Endothelial cell of umbilical vein (primary cell): ENCODE data around the gene CRYBG2. TPM values are rescaled to one million over a fixed set of nuclear protein-coding genes. Genes with fewer than 3 reads are reported as not detected.

Experiments used
- BruUV-seq: library from RNA; stranded (reverse); fragments of 400-500 nt; replicated peaks from 2 replicates; lab custom pipeline; 2021; lab: Mats Ljungman, UMichigan
- CTCF ChIA-PET: fragments of 300-600, 350-600 bp; sonication (Branson Sonifier 250); formaldehyde crosslinking; loops from one replicate; lab custom pipeline; 2021; ENCODE audit warnings: antibody characterized with exemption, inconsistent platforms; lab: Charles Lee
- POLR2A ChIA-PET: fragments of 300-600, 350-600 bp; sonication (Branson Sonifier 250); formaldehyde crosslinking; loops from one replicate; lab custom pipeline; 2021; ENCODE audit warnings: antibody characterized with exemption, inconsistent platforms; lab: Charles Lee
- DNase-seq: peaks from one replicate; pipeline ENCODE4 v3.0.0-alpha.2; 2011; ENCODE audit warnings: low read depth, low spot score
- FAIRE-seq: peaks from 2 replicates; lab custom pipeline; 2011; peaks lifted over from hg19 to GRCh38; lab: Jason Lieb, UNC
- H2AFZ ChIP-seq: 2 replicates; pipeline ENCODE4 v1.6.0; 2012; ENCODE audit warnings: low read depth, low read length, control low read depth, inconsistent platforms
- H3K27ac ChIP-seq: 2 replicates; pipeline ENCODE4 v1.5.1; 2011; ENCODE audit warnings: low read depth, mild to moderate bottlenecking, control low read depth, low read length, moderate library complexity; ENCODE audit not compliant: insufficient read depth
- H3K27me3 ChIP-seq, 2 experiments: 2 replicates each; pipeline versions ENCODE4 v1.6.0 to v1.6.1; 2011; ENCODE audit warnings: low read length in 2 of 2, mixed read lengths in 1 of 2; ENCODE audit not compliant: control insufficient read depth in 2 of 2, insufficient read depth in 2 of 2
- H3K36me3 ChIP-seq, 2 experiments: 2 replicates in 1 of 2; 3 replicates in 1 of 2; pipeline ENCODE4 v1.5.1; 2011; ENCODE audit warnings: low read length in 2 of 2, mild to moderate bottlenecking in 1 of 2, moderate library complexity in 1 of 2; ENCODE audit not compliant: control insufficient read depth in 2 of 2, insufficient read depth in 2 of 2; ENCODE audit errors: extremely low read depth in 1 of 2
- H3K4me1 ChIP-seq: 3 replicates; pipeline ENCODE4 v1.5.1; 2011; ENCODE audit warnings: mild to moderate bottlenecking, low read length; ENCODE audit not compliant: control insufficient read depth, insufficient read depth; ENCODE audit errors: extremely low read depth
- H3K4me2 ChIP-seq: 2 replicates; pipeline ENCODE4 v1.6.1; 2011; ENCODE audit warnings: low read length, control low read depth, mixed read lengths; ENCODE audit not compliant: insufficient read depth
- H3K4me3 ChIP-seq, 3 experiments: fragments of 200-600 bp in 1 of 3; sonication (generic), shearing (Covaris generic) in 1 of 3; replicated peaks in 1 of 3; 2 replicates each; pipeline ENCODE4 v1.5.1; 2011 to 2016; ENCODE audit warnings: control low read depth in 3 of 3, low read length in 3 of 3, mild to moderate bottlenecking in 2 of 3, inconsistent platforms in 1 of 3, low read depth in 1 of 3, moderate library complexity in 1 of 3; ENCODE audit not compliant: insufficient read depth in 1 of 3
- H3K79me2 ChIP-seq: 2 replicates; pipeline ENCODE4 v1.6.0; 2012; ENCODE audit warnings: low read length, inconsistent platforms; ENCODE audit not compliant: control insufficient read depth, insufficient read depth
- H3K9ac ChIP-seq: replicated peaks from 2 replicates; pipeline ENCODE3; 2011; ENCODE audit warnings: low read length, control low read depth; ENCODE audit not compliant: insufficient read depth; ENCODE audit errors: extremely low read depth
- H3K9me1 ChIP-seq: replicated peaks from 3 replicates; pipeline ENCODE4 v1.6.0; 2011; ENCODE audit warnings: mild to moderate bottlenecking, low read length; ENCODE audit not compliant: control insufficient read depth, insufficient read depth; ENCODE audit errors: extremely low read depth
- H3K9me3 ChIP-seq: replicated peaks from 2 replicates; pipeline ENCODE4 v1.5.1; 2012; ENCODE audit warnings: low read length, inconsistent platforms; ENCODE audit not compliant: control insufficient read depth, insufficient read depth
- H4K20me1 ChIP-seq: replicated peaks from 2 replicates; pipeline ENCODE3; 2011; ENCODE audit warnings: mild to moderate bottlenecking, low read length; ENCODE audit not compliant: control insufficient read depth, insufficient read depth; ENCODE audit errors: extremely low read depth
- EZH2 ChIP-seq: IDR thresholded peaks from 2 replicates; pipeline ENCODE4 v1.6.1; 2012; ENCODE audit warnings: borderline replicate concordance, low read depth, mild to moderate bottlenecking, moderate library complexity, low read length, inconsistent platforms; ENCODE audit not compliant: severe bottlenecking
- FOS ChIP-seq: IDR thresholded peaks from 2 replicates; pipeline ENCODE4 v1.6.1; 2011; ENCODE audit warnings: mild to moderate bottlenecking, low read length, moderate library complexity, borderline replicate concordance; ENCODE audit not compliant: insufficient read depth
- GATA2 ChIP-seq: IDR thresholded peaks from 2 replicates; pipeline ENCODE4 v1.7.0; 2011; ENCODE audit warnings: low read depth, mild to moderate bottlenecking, moderate library complexity, mixed read lengths, low read length; ENCODE audit not compliant: insufficient read length, insufficient read depth
- JUN ChIP-seq: IDR thresholded peaks from 2 replicates; pipeline ENCODE4 v1.6.1; 2011; ENCODE audit warnings: borderline replicate concordance, low read depth; ENCODE audit not compliant: insufficient read length, insufficient read depth
- MYC ChIP-seq: IDR thresholded peaks from one replicate; pipeline ENCODE4 v1.6.1; 2011; ENCODE audit warnings: mild to moderate bottlenecking, low read depth, low read length
- POLR2A ChIP-seq: IDR thresholded peaks from 2 replicates; pipeline ENCODE4 v1.6.1; 2012; ENCODE audit warnings: low read depth, mild to moderate bottlenecking, control low read depth, low read length
- POLR2AphosphoS5 ChIP-seq: IDR thresholded peaks from 2 replicates; pipeline ENCODE4 v1.6.1; 2012; ENCODE audit warnings: low read depth, mild to moderate bottlenecking, control low read depth, low read length, moderate library complexity; ENCODE audit not compliant: insufficient read depth
- dilution Hi-C: fragments of 300-500 bp; cut with MboI; formaldehyde crosslinking; loops from one replicate; pipeline ENCODE4 v1.15.0; 2019; ENCODE audit warnings: low sequenced_read_pairs; ENCODE audit not compliant: extremely low pct_ligation_motif_present
- intact Hi-C: fragments of 100-400 bp; cut with micrococcal nuclease; formaldehyde crosslinking; loops from one replicate; pipeline ENCODE4 v1.10.0; 2022
- polyA plus RNA-seq, 4 experiments: library from polyadenylated mRNA; depleted of rRNA in 3 of 4; stranded (reverse) in 3 of 4; unstranded in 1 of 4; fragments of >200 nt; gene quantifications; 2 replicates each; pipeline versions ENCODE4 v1.2.1 to v1.2.3, GENCODE V29; 2011 to 2012; ENCODE audit warnings: missing spikeins in 1 of 4
- total RNA-seq: library from RNA; stranded (reverse); gene quantifications from 2 replicates; pipeline ENCODE4 v1.2.3, GENCODE V29; 2021
- TF ChIP-seq, protein P1 (sequence below), 2 donors: IDR thresholded peaks; 1 replicate in 1 of 2; 2 replicates in 1 of 2; pipeline ENCODE4 v1.5.1; 2011; ENCODE audit warnings: low read length in 2 of 2, mild to moderate bottlenecking in 2 of 2, moderate library complexity in 2 of 2, control low read depth in 1 of 2, inconsistent platforms in 1 of 2, low read depth in 1 of 2; ENCODE audit not compliant: insufficient read depth in 1 of 2; ENCODE audit errors: extremely low read depth in 1 of 2
- TF ChIP-seq, protein P2 (sequence below): IDR thresholded peaks from 2 replicates; pipeline ENCODE4 v1.6.1; 2011; ENCODE audit not compliant: insufficient read depth, insufficient read length

The CRYBG2 gene
- total and polyA plus RNA-seq, 2 donors (not counting 3 experiments of a cell fraction or from before 2014, with no cell fraction given) = not detected

DNA sequence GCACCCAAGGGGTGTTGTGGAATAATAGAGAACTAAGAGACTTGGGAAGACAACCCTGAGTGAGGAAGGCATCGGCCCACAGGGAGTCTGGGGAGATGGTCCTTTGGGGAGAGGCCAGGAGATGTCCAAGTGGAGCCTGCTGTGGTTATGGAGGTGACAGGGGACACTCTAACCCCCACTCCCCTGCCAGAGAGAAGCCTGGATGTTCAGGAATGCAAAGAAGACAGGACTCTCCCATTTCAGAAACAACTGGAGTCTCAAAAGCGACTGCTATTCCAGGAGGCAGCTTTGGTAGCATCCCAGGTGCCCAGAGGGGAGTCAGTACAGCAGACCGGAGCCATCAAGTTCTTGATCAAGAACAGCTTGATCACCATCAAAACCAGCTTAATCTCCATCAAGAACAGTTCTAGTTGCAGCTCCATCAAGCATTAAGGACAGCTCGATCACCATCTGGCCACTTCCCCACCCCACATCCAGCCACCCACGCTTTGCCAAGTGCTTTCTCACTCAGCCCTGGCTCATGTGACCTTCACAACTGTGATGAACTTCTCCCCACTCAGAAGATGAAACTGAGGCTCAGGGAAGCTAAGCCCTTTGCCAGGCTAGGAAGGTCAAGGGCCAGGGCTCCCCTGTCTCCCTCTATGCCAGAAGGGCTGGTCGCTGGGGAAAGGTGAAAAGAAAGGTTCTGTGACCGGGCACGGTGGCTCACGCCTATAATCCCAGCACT lies 35.4 kb downstream of the CRYBG2 start:
- dilution Hi-C loops = no loop called here
- ChIA-PET CTCF (interaction anchor here (0.8 to 7.4 kb wide), 7 partner anchors 11 to 214 kb away, joined by 3 to 132 read pairs (median 7); partner anchors contain the start of genes C1orf232, SH3BGRL3, ZNF593 and ZNF593OS), POLR2A (no interaction called here)
- no TSS peak for BruUV-seq
- intact Hi-C loops = no loop called here
- Histone ChIP-seq H3K4me3 (no peak overlapping the region), H3K4me2 (no peak overlapping the region), H3K36me3 (no peaks in the 10 kb centered on the region), H3K27ac (no peak overlapping the region), H3K4me1 (no peaks in the 10 kb centered on the region), H2AFZ (no peak overlapping the region), H3K9me1 (no peaks in the 10 kb centered on the region), H3K27me3 (peaks cover 2 to 7% of the 10 kb centered on the region in 2 experiments), H4K20me1 (no peaks in the 10 kb centered on the region), H3K9ac (no peak overlapping the region), H3K9me3 (no peaks in the 10 kb centered on the region), H3K79me2 (no peaks in the 10 kb centered on the region)
- DNase-seq = no peak
- no peak for FAIRE-seq
- TF ChIP-seq, protein P1, sequence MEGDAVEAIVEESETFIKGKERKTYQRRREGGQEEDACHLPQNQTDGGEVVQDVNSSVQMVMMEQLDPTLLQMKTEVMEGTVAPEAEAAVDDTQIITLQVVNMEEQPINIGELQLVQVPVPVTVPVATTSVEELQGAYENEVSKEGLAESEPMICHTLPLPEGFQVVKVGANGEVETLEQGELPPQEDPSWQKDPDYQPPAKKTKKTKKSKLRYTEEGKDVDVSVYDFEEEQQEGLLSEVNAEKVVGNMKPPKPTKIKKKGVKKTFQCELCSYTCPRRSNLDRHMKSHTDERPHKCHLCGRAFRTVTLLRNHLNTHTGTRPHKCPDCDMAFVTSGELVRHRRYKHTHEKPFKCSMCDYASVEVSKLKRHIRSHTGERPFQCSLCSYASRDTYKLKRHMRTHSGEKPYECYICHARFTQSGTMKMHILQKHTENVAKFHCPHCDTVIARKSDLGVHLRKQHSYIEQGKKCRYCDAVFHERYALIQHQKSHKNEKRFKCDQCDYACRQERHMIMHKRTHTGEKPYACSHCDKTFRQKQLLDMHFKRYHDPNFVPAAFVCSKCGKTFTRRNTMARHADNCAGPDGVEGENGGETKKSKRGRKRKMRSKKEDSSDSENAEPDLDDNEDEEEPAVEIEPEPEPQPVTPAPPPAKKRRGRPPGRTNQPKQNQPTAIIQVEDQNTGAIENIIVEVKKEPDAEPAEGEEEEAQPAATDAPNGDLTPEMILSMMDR (IDR thresholded peaks at IDR 0.05; ENCODE audit: extremely low read depth in 1 of 2, insufficient read depth in 1 of 2, low read depth in 1 of 2, low read length in 2 of 2) = no peak

DNA sequence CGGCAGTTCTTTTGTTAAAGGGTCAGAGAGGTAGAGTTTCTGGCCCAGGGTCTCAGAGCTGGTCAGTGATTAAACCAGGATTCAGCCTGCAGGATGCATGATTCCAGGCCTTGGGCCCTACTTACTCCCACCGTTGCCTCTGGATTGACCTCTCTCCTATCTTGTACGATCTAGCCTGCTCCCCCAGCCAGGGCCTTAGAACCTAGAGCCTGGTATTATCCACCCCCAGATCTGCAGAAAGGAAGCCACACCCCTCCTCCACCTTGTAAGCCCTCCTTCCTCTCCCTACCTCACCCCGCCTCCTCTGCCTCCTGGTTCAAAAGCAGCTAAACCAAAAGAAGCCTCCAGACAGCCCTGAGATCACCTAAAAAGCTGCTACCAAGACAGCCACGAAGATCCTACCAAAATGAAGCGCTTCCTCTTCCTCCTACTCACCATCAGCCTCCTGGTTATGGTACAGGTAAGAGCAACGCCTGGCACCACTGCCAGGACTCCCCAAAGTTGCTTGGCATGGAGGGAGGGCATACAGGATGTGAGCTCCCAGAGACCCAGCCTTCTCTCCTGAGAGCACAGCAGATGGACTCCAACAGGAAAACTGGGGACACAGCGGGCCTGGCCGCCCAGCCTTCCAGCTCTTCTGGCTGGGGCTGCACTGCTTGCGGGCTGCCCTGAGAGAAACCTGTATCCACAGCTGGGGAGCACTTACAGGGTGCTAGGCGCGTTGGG lies 36.2 kb downstream of the CRYBG2 start, which contains the start of gene CD52:
TSS of gene CD52 (plus strand) at position 347 of the 726 bp plus-strand sequence. CDS start at position 407, 60 bp downstream.
- H2AFZ ChIP-seq = no peak within 1 kb of the TSS
- no peak within 1 kb of the TSS for H3K4me3 ChIP-seq
- TF ChIP-seq MYC (no peak), EZH2 (no peak), FOS (no peak), JUN (no peak), GATA2 (no peak), POLR2AphosphoS5 (no peak), POLR2A (no peak)
- TF ChIP-seq, protein P1 (IDR thresholded peaks at IDR 0.05; ENCODE audit: extremely low read depth in 1 of 2, insufficient read depth in 1 of 2, low read depth in 1 of 2, low read length in 2 of 2) = no peak
- TF ChIP-seq, protein P2, sequence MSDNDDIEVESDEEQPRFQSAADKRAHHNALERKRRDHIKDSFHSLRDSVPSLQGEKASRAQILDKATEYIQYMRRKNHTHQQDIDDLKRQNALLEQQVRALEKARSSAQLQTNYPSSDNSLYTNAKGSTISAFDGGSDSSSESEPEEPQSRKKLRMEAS = no peak
- FAIRE-seq (no peak), DNase-seq (no peak)
- no peak within 1 kb of the TSS for H3K9ac ChIP-seq
- no peaks in the 10 kb centered on the region for H3K79me2 ChIP-seq
- H3K9me3 ChIP-seq = no peaks in the 10 kb centered on the region
- H3K27me3 ChIP-seq = peaks cover 2 to 7% of the 10 kb centered on the region in 2 experiments
- intact Hi-C loops = no loop called here
- H4K20me1 ChIP-seq = no peaks in the 10 kb centered on the region
- no peaks in the 10 kb centered on the region for H3K9me1 ChIP-seq
- dilution Hi-C loops = no loop called here
- H3K27ac ChIP-seq = no peak within 1 kb of the TSS
- CTCF ChIA-PET = interaction anchor here (0.8 to 7.4 kb wide), 7 partner anchors 10 to 148 kb away, joined by 3 to 132 read pairs (median 7); partner anchors contain the start of genes C1orf232, SH3BGRL3, ZNF593 and ZNF593OS
- no peak within 1 kb of the TSS for H3K4me2 ChIP-seq
- POLR2A ChIA-PET = no interaction called here
- BruUV-seq = no TSS peak
- no peaks in the 10 kb centered on the region for H3K36me3 ChIP-seq
- no peaks in the 10 kb centered on the region for H3K4me1 ChIP-seq
